Right atrium auricular region (tissue), 2 donors: Measurements from ENCODE around the gene SAPCD2. TPM values are rescaled to one million over a fixed set of nuclear protein-coding genes. Genes with fewer than 3 reads are reported as not detected.

Experiments used
- DNase-seq: peaks from one replicate; pipeline ENCODE4 v3.0.0-alpha.2; 2019; ENCODE audit warnings: low spot score
- H3K27ac ChIP-seq, 2 donors: fragments of 200-600 bp; sonication (generic); 1 replicate in 1 of 2; 2 replicates in 1 of 2; pipeline ENCODE4 v1.5.1; 2016 to 2019
- H3K27me3 ChIP-seq, 2 donors: fragments of 200-600 bp; sonication (generic); one replicate each; pipeline versions ENCODE4 v1.5.1 to v1.6.0; 2017 to 2019
- H3K36me3 ChIP-seq: fragments of 200-600 bp; sonication (generic); one replicate; pipeline ENCODE4 v1.5.1; 2016
- H3K4me1 ChIP-seq, 2 donors: fragments of 200-600 bp; sonication (generic); one replicate each; pipeline versions ENCODE4 v1.5.1 to v1.6.0; 2017 to 2019
- H3K4me3 ChIP-seq, 2 donors: fragments of 200-600 bp; sonication (generic); 1 replicate in 1 of 2; 2 replicates in 1 of 2; pipeline ENCODE4 v1.5.1; 2017 to 2019; ENCODE audit warnings: mild to moderate bottlenecking in 1 of 2, moderate library complexity in 1 of 2
- H3K9me3 ChIP-seq, 2 donors: fragments of 200-600 bp; sonication (generic); one replicate each; pipeline ENCODE4 v1.5.1; 2019
- total RNA-seq, 2 donors: library from RNA; depleted of rRNA; stranded (reverse); fragments of >200 nt; gene quantifications; one replicate each; pipeline ENCODE4 v1.1.0, GENCODE V29; 2016
- TF ChIP-seq, protein P1 (sequence below), 2 donors: fragments of 200-600 bp; sonication (generic); IDR thresholded peaks; one replicate each; pipeline ENCODE4 v1.5.1; 2019; ENCODE audit warnings: antibody characterized with exemption in 2 of 2

SAPCD2 gene
- total RNA-seq, 2 donors from 2014 or later = 0.12 to 0.63 TPM

DNA sequence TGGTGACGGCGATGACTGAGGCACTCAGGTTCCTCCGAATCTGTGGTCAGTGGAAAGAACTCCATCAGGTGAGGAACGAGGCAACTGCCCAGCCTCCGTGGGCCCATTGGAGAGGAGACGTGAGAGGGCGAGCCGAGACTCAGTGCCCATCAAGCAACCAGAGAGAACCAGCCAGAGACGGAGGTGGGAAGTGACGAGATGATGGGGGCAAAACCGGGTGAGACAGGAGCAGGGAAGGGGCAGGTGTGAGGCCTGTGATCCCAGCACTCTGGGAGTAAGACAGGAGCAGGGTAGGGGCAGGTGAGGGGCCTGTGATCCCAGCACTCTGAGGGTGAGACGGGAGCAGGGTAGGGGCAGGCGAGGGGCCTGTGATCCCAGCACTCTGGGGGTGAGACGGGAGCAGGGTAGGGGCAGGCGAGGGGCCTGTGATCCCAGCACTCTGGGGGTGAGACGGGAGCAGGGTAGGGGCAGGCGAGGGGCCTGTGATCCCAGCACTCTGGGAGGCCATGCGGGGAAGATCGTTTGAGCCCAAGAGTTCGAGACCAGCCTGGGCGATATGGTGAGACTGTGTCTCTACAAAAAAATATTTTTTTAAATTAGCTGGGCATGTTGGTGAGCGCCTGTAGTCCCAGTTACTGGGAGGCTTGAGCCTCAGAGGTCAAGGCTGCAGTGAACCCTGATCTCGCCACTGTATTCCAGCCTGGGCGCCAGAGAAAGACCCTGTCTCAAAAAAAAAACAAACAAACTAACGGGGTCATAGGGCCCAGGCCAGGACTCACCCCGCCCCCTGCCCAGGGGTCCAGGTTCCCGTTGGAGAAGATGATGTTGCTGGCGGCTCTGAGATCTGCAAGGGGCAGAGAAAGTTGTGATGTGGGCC lies 40.8 kb upstream of the SAPCD2 start:
- H3K27me3 ChIP-seq = no peaks in the 10 kb centered on the region
- DNase-seq = no peak
- H3K9me3 ChIP-seq = no peaks in the 10 kb centered on the region
- no peak overlapping the region for H3K27ac ChIP-seq
- peaks cover 0 to 22% of the 10 kb centered on the region in 2 donors for H3K4me1 ChIP-seq
- H3K4me3 ChIP-seq = no peak overlapping the region
- TF ChIP-seq, protein P1, sequence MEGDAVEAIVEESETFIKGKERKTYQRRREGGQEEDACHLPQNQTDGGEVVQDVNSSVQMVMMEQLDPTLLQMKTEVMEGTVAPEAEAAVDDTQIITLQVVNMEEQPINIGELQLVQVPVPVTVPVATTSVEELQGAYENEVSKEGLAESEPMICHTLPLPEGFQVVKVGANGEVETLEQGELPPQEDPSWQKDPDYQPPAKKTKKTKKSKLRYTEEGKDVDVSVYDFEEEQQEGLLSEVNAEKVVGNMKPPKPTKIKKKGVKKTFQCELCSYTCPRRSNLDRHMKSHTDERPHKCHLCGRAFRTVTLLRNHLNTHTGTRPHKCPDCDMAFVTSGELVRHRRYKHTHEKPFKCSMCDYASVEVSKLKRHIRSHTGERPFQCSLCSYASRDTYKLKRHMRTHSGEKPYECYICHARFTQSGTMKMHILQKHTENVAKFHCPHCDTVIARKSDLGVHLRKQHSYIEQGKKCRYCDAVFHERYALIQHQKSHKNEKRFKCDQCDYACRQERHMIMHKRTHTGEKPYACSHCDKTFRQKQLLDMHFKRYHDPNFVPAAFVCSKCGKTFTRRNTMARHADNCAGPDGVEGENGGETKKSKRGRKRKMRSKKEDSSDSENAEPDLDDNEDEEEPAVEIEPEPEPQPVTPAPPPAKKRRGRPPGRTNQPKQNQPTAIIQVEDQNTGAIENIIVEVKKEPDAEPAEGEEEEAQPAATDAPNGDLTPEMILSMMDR (IDR thresholded peaks at IDR 0.05) = no peak
- peaks cover 57% of the 10 kb centered on the region for H3K36me3 ChIP-seq

DNA sequence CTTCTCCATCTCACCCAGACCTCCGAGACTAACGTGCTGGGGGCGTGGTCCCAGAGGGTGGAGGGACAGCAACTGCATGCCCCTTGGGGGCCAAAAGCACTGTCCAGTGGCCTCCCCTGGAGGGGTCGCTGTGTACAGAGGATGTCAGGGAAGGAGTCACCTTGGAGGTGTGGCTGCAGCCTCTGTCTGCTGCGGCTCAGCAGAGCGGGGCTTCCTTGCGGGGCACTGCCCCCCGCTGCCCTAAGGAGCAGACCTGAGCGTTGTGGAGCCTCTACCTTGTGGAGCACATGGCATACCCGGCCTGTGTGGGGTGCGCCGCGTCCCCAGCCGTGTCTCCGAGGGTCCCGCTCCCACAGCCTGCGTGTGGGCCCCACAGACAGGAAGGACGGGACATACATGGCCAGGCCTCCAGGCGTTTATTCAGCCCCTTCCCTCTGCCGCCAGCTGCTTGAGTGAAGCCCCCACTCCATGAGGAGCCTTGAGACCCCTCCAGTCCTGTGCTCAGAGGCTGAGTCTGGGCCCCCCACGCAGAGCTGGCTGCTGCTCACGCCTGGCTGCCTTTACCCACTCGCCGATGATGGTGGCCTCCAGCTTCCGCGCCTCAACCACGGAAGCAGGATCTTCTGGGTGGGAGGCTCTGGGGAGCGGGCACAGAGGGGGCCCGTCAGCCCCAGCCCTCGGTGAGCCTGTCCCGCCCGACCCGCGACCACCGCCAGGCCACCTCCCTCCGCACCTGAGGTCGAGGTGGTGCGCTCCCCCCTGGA lies 40.0 kb upstream of the SAPCD2 start:
- H3K36me3 ChIP-seq = peaks cover 66% of the 10 kb centered on the region

DNA sequence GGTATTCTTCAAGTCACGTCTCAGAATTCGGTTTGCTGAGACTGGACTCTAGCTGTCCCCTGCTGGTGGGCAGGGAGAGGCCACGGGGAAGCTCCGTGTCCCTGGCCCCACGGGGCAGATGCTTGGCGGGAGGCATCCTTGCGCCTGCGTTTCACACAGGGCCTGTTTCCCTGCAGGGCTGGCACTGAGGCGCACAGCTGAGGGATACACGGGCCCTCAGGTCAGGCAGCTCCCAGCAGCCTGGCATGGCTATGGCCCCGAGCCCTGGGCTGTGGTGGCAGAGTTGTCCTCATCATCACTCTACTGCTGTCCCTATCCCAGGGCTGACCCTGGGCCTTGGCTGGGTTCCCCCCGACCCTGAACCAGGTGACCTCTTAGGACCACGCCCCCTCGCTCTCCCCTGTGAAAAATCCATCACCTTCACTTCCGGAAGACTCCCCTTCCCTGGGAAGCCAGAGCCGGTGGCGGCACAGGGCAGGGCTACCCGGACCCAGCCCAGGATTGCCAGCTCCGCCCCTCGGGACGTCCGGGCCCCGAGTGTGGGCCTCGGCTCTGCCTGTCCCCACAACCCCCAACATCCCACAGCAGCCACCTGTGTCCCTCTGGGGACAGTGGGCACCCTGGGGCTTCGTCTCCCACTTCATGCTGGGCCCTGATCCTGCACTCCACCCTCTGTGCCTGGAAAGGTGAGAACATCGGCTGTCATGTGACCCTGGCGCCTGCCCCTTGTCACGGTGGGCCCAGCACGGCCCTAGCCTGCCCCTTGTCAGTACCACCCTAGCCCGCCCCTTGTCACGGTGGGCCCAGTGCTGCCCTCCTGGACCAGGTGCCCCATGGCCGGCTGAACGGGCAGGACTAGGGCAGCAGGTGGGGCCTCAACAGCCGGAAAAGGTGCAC lies 39.1 kb upstream of the SAPCD2 start:
- Histone ChIP-seq H3K27me3 (no peaks in the 10 kb centered on the region), H3K36me3 (peaks cover 73% of the 10 kb centered on the region), H3K9me3 (no peaks in the 10 kb centered on the region), H3K27ac (no peak overlapping the region), H3K4me1 (peaks cover 0 to 7% of the 10 kb centered on the region in 2 donors), H3K4me3 (no peak overlapping the region)
- no peak for DNase-seq
- TF ChIP-seq, protein P1 (IDR thresholded peaks at IDR 0.05) = no peak

More for the DNA sequence above, 40.0 kb upstream of the SAPCD2 start:
- DNase-seq = no peak
- H3K4me1 ChIP-seq = peaks cover 0 to 14% of the 10 kb centered on the region in 2 donors
- no peaks in the 10 kb centered on the region for H3K9me3 ChIP-seq
- TF ChIP-seq, protein P1 (IDR thresholded peaks at IDR 0.05) = no peak
- no peaks in the 10 kb centered on the region for H3K27me3 ChIP-seq
- no peak overlapping the region for H3K4me3 ChIP-seq
- H3K27ac ChIP-seq = no peak overlapping the region

DNA sequence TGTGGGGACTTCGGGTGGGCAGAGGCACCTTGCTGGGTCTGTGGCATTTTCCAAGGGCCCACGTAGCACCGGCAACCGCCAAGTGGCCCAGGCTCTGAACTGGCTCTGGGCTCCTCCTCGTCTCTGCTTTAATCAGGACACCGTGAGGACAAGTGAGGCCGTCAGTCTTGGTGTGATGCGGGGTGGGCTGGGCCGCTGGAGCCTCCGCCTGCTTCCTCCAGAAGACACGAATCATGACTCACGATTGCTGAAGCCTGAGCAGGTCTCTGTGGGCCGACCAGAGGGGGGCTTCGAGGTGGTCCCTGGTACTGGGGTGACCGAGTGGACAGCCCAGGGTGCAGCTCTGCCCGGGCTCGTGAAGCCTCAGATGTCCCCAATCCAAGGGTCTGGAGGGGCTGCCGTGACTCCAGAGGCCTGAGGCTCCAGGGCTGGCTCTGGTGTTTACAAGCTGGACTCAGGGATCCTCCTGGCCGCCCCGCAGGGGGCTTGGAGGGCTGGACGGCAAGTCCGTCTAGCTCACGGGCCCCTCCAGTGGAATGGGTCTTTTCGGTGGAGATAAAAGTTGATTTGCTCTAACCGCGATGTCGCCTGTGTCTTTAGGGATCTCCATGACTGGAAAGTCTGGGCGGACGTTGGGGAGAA lies 38.4 kb upstream of the SAPCD2 start:
- peaks cover 80% of the 10 kb centered on the region for H3K36me3 ChIP-seq
- H3K27ac ChIP-seq = no peak overlapping the region
- peaks cover 0 to 6% of the 10 kb centered on the region in 2 donors for H3K4me1 ChIP-seq
- no peak overlapping the region for H3K4me3 ChIP-seq
- H3K9me3 ChIP-seq = no peaks in the 10 kb centered on the region
- no peaks in the 10 kb centered on the region for H3K27me3 ChIP-seq
- DNase-seq = no peak
- TF ChIP-seq, protein P1 (IDR thresholded peaks at IDR 0.05) = no peak

DNA sequence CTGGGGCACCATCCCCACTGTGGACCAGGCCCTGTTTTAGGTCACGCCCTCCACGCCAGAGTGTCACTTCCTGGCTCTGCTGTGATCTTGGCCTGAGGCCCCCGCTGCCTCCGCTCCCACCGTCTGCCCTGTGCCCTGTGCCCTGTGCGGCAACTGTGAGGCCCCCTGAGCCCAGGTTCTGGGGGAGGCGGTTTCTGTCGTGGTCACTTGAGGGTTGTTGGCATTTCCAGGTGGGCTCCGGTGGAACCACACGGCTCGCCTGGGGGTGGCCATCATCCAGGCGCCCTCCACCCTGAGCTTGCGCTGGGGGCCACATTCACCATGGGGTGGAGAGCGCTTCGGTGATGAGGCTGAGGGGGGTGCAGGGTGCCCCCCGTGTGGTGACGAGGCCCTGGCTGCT lies 37.6 kb upstream of the SAPCD2 start:
- no peak for DNase-seq
- H3K27ac ChIP-seq = no peak overlapping the region
- H3K36me3 ChIP-seq = peaks cover 87% of the 10 kb centered on the region
- no peaks in the 10 kb centered on the region for H3K27me3 ChIP-seq
- no peaks in the 10 kb centered on the region for H3K4me1 ChIP-seq
- no peak overlapping the region for H3K4me3 ChIP-seq
- no peaks in the 10 kb centered on the region for H3K9me3 ChIP-seq
- TF ChIP-seq, protein P1 (IDR thresholded peaks at IDR 0.05) = no peak
